ENCODE results near the gene MAP7.

MAP7 gene

GRCh38 chr6:136548582-136549299 is 1.5 kb downstream of the MAP7 start:
- no peak for DNase-seq (ENCODE audit: low read depth)
- H3K4me3 ChIP-seq (ENCODE audit: low read depth, low read length), result no peak overlapping the region
- TF ChIP-seq MAX (IDR thresholded peaks at IDR 0.05; ENCODE audit: low read depth, low read length) (no peak), POLR2A (IDR thresholded peaks at IDR 0.05; ENCODE audit: extremely low read depth, insufficient read length) (no peak), MYC (IDR thresholded peaks at IDR 0.05; ENCODE audit: low read depth, low read length) (no peak), CTCF (IDR thresholded peaks at IDR 0.05; ENCODE audit: low read depth, low read length) (no peak)

GRCh38 chr6:136547871-136548270 is 2.4 kb downstream of the MAP7 start:
- H3K4me3 ChIP-seq (ENCODE audit: low read depth, low read length), result no peak overlapping the region
- no peak for TF ChIP-seq MYC (IDR thresholded peaks at IDR 0.05; ENCODE audit: low read depth, low read length)
- no peak for TF ChIP-seq POLR2A (IDR thresholded peaks at IDR 0.05; ENCODE audit: extremely low read depth, insufficient read length)
- TF ChIP-seq MAX (IDR thresholded peaks at IDR 0.05; ENCODE audit: low read depth, low read length), result no peak
- no peak for TF ChIP-seq CTCF (IDR thresholded peaks at IDR 0.05; ENCODE audit: low read depth, low read length)

GRCh38 chr6:136547336-136547735 is 2.9 kb downstream of the MAP7 start:
- no peak overlapping the region for H3K4me3 ChIP-seq (ENCODE audit: low read depth, low read length)
- DNase-seq (ENCODE audit: low read depth), result peak; percentile 68
- TF ChIP-seq MAX (IDR thresholded peaks at IDR 0.05; ENCODE audit: low read depth, low read length) (no peak), CTCF (IDR thresholded peaks at IDR 0.05; ENCODE audit: low read depth, low read length) (peak; percentile 83)

More at GRCh38 chr6:136547871-136548270, 2.4 kb downstream of the MAP7 start:
- DNase-seq (ENCODE audit: low read depth), result no peak

GRCh38 chr6:136546331-136546730 is 3.9 kb downstream of the MAP7 start:
- DNase-seq (ENCODE audit: low read depth), result no peak
- TF ChIP-seq CTCF (IDR thresholded peaks at IDR 0.05; ENCODE audit: low read depth, low read length) (no peak), MYC (IDR thresholded peaks at IDR 0.05; ENCODE audit: low read depth, low read length) (no peak), POLR2A (IDR thresholded peaks at IDR 0.05; ENCODE audit: extremely low read depth, insufficient read length) (no peak), MAX (IDR thresholded peaks at IDR 0.05; ENCODE audit: low read depth, low read length) (no peak)
- H3K4me3 ChIP-seq (ENCODE audit: low read depth, low read length), result no peak overlapping the region

- TF ChIP-seq CTCF (IDR thresholded peaks at IDR 0.05; ENCODE audit: low read depth, low read length), result no peak
- no peak for TF ChIP-seq MYC (IDR thresholded peaks at IDR 0.05; ENCODE audit: low read depth, low read length)
- no peak for TF ChIP-seq MAX (IDR thresholded peaks at IDR 0.05; ENCODE audit: low read depth, low read length)
- no peak for TF ChIP-seq POLR2A (IDR thresholded peaks at IDR 0.05; ENCODE audit: extremely low read depth, insufficient read length)
- DNase-seq (ENCODE audit: low read depth), result no peak
- no peak overlapping the region for H3K4me3 ChIP-seq (ENCODE audit: low read depth, low read length)
Observed at GRCh38 chr6:136544326-136544725, 5.9 kb downstream of the MAP7 start.

Data from NB4 (cell line).